Breast epithelium (tissue), 3 donors: Measurements from ENCODE around the gene OASL.

Experiments
- CTCF ChIP-seq, 3 donors: fragments of 450-650 bp; IDR thresholded peaks; one replicate each; pipeline ENCODE4 v1.5.1; 2016 to 2017; ENCODE audit warnings: antibody characterized with exemption in 3 of 3, mild to moderate bottlenecking in 3 of 3, moderate library complexity in 3 of 3
- POLR2A ChIP-seq: fragments of 450-650 bp; IDR thresholded peaks from one replicate; pipeline ENCODE4 v1.6.1; 2016; ENCODE audit warnings: antibody characterized with exemption, mild to moderate bottlenecking, moderate library complexity
- POLR2AphosphoS5 ChIP-seq, 3 donors: sonication (generic); formaldehyde crosslinking; IDR thresholded peaks; one replicate each; pipeline ENCODE4 v1.6.1; 2017; ENCODE audit warnings: antibody characterized with exemption in 3 of 3

GRCh38 chr12:120990487-120991055 is 48.5 kb downstream of the OASL start:
- no peak for TF ChIP-seq POLR2A
- no peak for TF ChIP-seq POLR2AphosphoS5 (IDR thresholded peaks at IDR 0.05)
- no peak for TF ChIP-seq CTCF (IDR thresholded peaks at IDR 0.05)
